ENCODE measurements around the gene GPAT3. TPM values are rescaled to one million over a fixed set of nuclear protein-coding genes. Genes with fewer than 3 reads are reported as not detected.

GPAT3 gene
- total RNA-seq, 2 donors from 2014 or later: 34.0 to 39.0 TPM

DNA sequence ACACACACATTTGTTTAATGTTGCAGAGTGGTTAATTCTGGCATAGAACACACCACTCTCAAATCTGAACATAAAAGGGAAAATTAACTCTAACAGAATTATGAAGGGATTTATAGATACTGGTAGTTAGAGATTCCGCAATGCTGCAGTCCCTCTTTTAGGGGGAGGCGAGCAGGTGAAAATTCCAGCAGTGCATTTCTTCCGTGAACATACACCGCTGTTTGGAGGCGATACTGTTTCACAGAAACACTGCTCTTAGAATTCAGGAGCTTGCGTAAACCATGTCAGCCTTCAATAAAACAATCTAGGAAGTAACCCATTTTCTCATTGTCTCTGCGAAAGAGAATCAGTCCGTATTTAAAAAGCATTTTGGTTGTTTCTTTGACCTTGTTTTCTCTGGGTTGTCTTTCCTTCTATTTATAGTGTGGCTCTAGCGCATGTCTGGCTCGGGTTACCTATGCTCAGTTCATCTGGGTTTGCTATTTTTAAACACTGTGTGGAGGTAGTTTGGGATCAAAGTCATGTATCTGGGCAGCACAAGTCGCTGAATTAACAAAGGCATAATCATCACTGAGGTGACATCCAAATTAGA, 90.4 kb downstream of the GPAT3 start:
- ATAC-seq: peak; percentile 72 to 82
- intact Hi-C loops (cut with DNase I): no loop called here
- no peak for DNase-seq

DNA sequence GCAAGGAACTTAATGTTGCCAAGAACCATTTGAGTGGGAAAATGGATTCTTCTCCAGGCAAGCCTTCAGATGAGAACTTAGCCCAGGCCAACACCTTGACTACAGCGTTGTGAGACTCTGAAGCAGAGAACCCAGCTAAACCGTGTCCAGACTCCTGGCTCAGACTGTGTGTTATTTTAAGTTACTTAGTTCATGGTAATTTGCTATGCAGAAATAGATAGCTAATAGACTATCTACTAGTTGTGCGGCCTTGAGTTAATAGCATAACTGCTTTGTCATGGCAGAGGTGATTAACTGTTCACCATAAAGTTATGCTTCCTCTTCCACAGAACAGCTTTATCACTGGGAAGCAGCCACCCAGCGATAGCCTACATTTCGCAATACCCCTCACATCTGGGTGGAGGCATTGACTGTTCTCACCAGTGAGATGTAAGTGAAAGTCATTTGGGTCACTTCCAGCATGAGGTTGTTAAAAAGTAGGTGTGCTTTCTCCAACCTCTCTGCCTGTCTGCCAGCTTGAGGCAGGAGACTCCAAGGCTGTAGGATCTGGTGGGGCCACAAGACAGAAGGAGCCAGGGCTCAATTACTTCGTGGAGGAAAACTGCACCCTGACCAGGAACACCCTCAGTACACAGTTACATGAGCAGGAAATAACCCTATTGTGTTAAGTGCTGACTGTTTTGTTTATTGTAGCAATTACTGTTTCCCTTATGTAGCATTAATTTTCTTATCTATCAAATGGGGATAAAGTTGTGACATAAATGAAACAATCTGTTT, 94.2 kb downstream of the GPAT3 start:
- intact Hi-C loops (cut with DNase I): no loop called here
- DNase-seq (peak; percentile 29), ATAC-seq (peak; percentile 48 to 93)

DNA sequence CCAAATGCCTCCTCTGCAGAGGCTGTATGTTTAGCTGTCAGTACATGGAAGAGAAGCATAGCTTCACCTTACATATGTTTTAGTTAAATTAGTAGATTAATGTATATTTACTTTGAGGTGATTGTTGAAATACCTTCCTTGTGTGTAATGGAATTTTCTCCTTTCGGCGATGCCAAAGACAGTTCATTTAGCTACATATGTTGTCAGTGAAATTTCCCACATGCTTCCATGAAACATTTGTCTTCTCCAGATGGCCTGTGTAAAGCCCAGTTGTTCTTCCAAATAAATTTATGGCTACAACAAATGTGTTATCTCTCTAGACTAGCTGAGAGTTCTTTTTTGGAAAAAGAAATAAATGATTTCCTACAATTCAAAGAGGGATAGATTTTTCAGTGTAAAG, 95.2 kb downstream of the GPAT3 start:
- ATAC-seq (no peak), DNase-seq (no peak)
- intact Hi-C loops (cut with DNase I): no loop called here

DNA sequence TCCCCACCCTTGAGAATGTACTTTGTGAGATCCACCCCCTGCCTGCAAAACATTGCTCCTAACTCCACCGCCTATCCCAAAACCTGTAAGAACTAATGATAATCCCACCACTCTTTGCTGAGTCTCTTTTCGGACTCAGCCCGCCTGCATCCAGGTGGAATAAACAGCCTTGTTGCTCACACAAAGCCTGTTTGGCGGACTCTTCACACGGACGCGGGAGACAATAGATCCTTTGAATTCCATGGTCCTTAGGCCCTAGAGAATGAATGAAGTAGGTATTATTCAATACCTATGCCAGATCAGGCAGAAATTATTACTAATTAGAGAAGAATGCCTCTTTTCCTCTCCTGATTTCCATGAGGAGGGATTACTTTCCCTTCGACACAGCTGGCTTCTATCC, 101.0 kb downstream of the GPAT3 start:
- intact Hi-C loops (cut with DNase I): loop anchor here in 1 of 2 donors (5.0 kb wide), 1 partner anchor 130 kb away; no protein-coding TSS in a partner anchor
- DNase-seq (no peak), ATAC-seq (no peak)

DNA sequence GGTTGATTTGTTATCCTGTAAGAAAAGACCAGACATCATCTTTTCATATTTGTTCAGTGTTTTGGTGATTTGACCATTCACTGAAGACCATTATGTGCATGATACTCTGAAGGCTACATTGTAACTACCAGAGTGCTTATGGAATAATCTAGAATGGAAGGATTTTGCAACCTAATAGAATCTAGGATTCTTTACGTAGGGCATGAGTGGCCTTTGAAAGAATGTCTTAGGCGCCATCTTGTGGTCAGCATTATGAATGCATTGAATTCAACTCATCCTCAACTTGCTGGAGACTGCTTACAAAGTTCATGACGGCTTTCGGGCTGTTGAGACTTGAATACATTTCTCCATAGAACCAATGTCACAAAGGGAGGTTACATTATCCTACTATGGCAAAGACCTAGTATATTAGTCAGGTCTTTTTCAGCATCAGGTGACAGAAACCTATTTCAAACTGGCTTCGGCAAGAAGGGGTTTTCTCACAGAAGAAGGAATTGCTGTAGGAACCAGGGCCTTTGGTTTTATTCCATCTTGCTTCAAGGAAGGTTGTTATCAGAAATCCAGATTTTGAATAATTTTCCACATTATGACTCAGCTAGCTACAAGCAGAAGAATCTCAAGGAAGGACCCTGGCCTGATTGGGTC, 104.1 kb downstream of the GPAT3 start:
- no peak for DNase-seq
- peak; percentile 82 to 88 for ATAC-seq
- intact Hi-C loops (cut with DNase I): loop anchor here (2.0 to 10.0 kb wide), 4 partner anchors 131 to 887 kb away; no protein-coding TSS in a partner anchor

DNA sequence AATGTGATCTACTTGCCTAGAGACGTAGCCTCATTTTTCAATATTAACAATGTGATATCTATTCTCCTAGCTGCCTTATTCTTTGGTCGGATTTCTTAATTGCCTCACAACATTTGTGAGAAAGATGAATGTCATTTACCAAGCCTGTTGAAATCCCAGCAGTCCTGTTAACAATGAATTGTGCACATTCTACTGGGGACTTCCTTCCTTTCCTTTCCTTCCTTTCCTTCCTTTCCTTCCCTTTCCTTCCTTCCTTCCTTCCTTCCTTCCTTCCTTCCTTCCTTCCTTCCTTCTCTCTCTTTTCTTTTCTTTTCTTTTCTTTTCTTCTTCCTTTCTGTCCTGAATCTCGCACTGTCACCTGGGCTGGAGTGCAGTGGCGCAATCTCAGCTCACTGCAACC, 107.1 kb downstream of the GPAT3 start:
- ATAC-seq (no peak), DNase-seq (no peak)
- intact Hi-C loops (cut with DNase I): loop anchor here in 1 of 2 donors (5.0 to 10.0 kb wide), 2 partner anchors 202 to 884 kb away; no protein-coding TSS in a partner anchor

DNA sequence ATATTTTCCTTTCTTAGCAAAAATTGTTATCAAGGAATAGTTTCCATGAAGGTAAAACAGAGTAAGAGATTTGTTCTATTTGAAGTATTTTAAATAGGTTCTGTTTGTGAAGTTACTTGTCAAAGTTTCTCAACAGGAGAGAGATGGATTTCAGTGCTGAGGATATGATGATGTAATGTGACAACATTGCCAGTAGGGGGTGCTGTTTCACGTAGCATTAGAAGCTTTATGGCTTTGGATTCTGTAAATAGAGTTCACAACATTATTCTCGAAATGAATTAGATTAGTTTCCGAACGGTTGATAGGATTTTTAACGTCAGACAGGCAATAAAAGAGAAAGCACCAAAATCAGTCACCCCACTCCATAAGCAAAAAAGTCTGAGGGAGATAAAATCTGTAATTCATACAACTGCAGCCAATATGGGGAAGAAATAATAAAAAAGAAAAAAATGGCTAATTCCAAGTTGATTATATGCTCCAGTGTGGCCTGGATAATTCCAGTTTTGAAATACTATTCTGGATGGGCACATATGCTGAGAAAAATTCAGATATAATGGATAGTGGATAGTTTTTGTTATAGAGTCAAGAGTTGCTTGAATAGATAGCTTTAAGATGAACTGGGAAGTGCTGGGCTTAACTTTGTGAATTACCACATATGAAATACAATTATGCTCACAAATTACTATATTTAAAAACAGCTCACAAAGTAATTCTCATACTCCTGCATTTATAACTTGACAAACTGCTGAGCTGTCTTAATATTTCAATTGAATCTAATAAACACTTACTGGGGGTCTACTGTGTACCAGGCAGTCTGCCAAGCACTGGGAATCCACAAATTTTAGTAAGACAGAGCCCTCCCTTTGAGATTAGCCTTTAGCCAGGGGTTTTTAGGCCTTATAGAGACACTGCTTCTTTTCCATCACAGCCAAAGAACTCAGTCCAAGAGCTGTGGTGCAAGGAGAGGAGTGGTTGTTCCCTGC, 109.1 kb downstream of the GPAT3 start:
- DNase-seq: no peak
- peak in 1 of 2 donors; percentile 68 for ATAC-seq
- intact Hi-C loops (cut with DNase I): loop anchor here in 1 of 2 donors (5.0 to 10.0 kb wide), 3 partner anchors 200 to 882 kb away; no protein-coding TSS in a partner anchor

DNA sequence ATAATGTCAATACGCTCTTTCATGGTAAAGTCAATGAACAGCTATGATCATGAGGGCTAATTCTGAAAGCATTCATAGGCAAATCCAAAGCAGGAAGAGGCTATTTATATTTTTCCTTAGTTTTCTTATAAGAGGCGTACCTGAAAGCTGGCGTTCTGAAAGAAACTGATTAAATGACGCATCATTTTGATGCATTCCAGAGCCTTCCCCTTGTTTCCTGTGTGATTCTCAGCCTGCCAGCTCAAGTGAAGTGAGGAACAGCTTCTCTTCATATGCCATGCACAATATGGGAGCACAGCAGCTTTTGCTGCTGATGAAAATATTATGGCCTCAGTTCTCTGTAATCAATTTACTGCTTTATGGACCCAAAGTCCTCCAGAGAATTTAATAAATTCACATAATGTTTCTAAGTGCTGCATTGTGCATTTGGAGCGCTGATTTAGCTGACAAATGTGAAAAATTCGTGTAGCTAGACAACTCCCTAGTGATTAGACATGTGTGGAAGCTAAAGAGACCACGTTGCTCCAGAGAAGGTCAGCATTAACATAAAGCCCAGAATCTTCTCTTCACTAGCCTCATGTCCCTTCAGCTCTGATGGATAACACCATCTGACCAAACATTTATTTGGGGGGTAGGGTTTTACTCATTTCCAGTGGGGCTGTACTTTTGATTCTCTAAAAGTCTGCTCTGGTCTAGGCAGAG, 110.8 kb downstream of the GPAT3 start:
- no peak for DNase-seq
- intact Hi-C loops (cut with DNase I): loop anchor here in 1 of 2 donors (5.0 to 10.0 kb wide), 2 partner anchors 198 to 316 kb away; no protein-coding TSS in a partner anchor
- no peak for ATAC-seq

DNA sequence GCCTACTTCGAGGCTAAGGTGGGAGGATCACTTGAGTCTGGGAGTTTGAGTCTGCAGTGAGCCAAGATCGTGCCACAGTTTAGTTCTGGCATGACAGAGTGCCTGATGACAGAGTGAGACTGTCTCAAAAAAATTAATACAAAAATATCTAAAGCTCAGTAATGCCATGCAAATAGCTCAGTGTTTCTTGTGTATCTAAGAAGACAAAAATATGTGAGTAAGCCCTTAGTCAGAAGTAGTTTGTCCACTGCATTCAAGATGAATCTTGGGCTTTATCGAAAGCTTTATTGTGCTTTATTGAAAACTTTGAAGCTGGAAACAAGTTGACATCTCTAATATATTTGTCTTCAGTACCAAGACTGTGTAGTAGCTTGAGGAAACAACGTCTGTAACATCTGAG, 115.9 kb downstream of the GPAT3 start:
- ATAC-seq (no peak), DNase-seq (no peak)
- intact Hi-C loops (cut with DNase I): no loop called here

Other genes with a start within 250 kb of the GPAT3 start
- gene HPSE, start 201.3 kb upstream of the GPAT3 start, total RNA-seq: 1 to 10 TPM; 2.3 to 3.9 TPM
- 10 to 100 TPM; 13.0 to 15.5 TPM for gene HELQ, start 80.3 kb upstream of the GPAT3 start, total RNA-seq
- 10 to 100 TPM; 53.0 to 59.7 TPM for gene MRPS18C, start 80.0 kb upstream of the GPAT3 start, total RNA-seq
- gene ABRAXAS1, start 51.0 kb upstream of the GPAT3 start, total RNA-seq: 1 to 10 TPM; 6.1 to 6.3 TPM

All from left cardiac atrium (tissue), 4 donors.